Glomerular visceral epithelial cell (primary cell): ENCODE data around the gene G6PD.
"Not testable (repeated sequence)": the region's sequence is repeated elsewhere in the genome, so short reads cannot be mapped to it uniquely, and the experiment has no call there.

Experiments used
- DNase-seq: peaks from one replicate; pipeline ENCODE4 v3.0.0-alpha.2; 2016; ENCODE audit errors: extremely low spot score

The G6PD gene

GRCh38 chrX:154546354-154547244, at the start of gene G6PD:
TSS of gene G6PD (minus strand) at chrX:154546846. CDS start at chrX:154546155, 691 bp downstream.
- peak; percentile 81 for DNase-seq

DNA sequence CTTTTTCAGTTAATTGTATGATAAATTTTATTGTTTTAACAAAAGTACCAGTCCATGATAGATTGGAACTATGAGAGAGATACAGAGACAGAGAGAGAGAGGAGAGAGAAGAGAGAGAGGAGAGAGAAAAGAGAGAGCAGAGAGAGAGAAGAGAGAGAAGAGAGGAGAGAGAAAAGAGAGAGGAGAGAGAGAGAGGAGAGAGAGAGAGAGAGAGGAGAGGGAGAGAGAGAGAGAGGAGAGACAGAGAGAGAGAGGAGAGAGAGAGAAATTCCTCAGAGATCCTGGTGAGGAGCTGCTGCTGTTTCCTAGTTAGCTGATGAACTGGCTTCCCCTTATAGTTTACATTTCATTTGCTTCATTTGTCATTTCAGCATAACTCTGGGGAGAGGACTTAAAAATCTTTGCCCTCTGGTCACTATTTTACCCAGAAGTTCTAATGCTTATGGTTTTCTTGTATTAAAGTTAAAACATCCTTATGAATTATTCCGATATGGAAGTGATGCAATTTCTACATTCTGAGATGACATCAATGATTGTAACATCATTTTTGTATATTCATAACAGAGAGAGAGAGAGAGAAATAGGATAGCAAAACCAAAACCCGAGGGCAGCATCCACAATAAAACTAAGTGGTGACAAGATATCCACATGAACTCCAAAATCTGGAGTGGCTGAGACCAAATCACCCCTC, 49.1 kb upstream of the G6PD start:
- DNase-seq, result no peak

GRCh38 chrX:154594491-154594890, 47.8 kb upstream of the G6PD start:
- no peak for DNase-seq

DNA sequence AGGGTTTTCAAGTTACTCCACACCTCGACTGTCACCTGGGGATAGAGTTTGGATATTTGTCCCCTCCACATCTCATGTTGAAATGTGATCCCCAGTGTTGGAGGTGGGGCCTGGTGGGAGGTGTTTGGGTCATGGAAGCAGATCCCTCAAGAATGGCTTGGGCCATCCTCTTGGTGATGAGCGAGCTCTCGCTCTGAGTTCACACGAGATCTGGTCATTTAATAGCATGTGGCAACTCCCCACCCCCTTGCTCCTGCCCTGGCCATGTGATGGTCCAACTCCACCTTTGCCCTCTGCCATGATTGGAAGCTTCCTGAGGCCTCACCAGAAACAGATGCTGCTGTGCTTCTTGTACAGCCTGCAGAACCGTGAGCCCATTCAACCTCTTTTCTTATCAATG, 46.6 kb upstream of the G6PD start:
- no peak for DNase-seq

GRCh38 chrX:154592505-154592904, 45.9 kb upstream of the G6PD start:
- no peak for DNase-seq

GRCh38 chrX:154590415-154590814, 43.8 kb upstream of the G6PD start:
- not testable (repeated sequence) for DNase-seq

- not testable (repeated sequence) for DNase-seq
These were observed 38.0 kb upstream of the G6PD start, which contains the start of gene CTAG1A for GRCh38 chrX:154584585-154585183. TSS of gene CTAG1A (plus strand) at chrX:154585133. CDS start at chrX:154585207, 74 bp downstream.

DNA sequence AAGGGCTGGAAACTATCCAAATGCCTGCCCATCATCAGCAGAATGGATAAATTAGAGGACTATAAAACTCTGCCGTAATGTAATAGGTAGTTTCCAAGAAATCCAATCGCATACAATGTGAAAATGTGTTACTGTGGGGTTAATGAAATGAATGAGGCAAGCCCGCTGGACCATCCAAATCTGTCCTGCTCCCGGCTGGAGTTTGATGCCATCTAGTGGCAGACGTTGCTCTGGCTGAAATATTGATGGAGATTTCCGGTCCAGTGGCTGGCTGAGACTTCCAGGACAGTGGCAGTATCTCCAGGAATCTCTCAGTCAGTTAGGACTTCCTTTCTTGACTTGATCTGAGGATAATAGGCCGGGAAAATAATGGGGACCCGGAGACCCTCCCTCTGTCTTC, 36.3 kb upstream of the G6PD start:
- DNase-seq, result not testable (repeated sequence)

DNA sequence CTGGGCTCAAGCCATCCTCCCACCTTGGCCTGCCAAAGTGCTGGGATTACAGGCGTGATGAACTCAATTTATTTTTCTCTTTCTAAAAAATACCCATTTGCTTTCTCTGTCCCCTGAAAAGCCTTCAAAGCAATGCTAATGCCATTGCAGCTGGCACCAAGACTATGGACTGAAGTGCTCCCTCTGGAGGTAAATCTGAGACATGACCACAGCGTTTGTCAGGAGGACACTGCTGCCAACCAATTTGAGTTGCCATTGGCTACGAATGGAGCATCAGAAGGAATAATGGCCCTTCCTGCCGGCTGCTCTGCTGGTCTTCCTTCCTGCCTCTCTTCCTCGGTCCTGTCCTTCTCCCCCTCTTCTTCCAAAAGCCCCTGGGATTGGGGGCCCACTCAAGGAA, 28.4 kb upstream of the G6PD start:
- DNase-seq, result not testable (repeated sequence)

DNA sequence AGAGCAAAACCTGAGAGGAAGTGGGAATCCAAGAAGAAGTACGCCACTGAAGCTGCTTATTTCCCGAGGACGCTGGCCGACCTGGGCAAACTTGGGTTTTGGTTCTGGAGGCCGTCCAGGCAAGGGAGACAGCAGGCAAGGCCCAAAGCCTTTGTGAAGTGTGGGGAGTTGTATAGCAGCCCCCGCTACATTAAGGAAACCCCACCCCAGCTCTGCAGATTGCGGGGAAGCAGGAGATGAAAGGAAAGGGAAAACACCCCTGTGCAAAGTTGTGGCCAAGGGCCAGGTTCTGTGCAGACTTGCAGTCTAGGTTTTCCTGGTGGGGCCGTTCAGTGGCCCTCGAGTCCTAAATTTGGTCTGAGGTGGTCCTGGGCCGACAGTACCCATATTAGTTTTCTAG, 26.4 kb upstream of the G6PD start:
- DNase-seq, result not testable (repeated sequence)

DNA sequence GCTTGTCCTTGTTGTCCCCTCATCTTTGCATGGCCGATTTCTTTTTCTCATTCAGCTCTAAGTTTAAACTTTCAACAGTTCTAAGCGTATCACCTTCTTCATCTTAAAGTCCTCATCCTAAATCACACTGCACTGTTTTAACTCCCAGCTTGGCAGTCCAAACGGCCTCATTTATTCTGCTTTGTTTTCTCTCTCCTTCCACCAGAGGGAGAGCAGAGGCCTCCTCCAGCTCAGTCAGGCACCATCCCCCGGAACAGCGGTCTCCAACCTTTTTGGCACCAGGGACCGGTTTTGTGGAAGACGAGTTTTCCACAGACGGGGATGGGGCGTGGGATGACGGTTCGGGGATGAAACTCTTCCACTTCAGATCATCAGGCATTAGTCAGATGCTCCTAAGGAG, 23.7 kb upstream of the G6PD start:
- not testable (repeated sequence) for DNase-seq

DNA sequence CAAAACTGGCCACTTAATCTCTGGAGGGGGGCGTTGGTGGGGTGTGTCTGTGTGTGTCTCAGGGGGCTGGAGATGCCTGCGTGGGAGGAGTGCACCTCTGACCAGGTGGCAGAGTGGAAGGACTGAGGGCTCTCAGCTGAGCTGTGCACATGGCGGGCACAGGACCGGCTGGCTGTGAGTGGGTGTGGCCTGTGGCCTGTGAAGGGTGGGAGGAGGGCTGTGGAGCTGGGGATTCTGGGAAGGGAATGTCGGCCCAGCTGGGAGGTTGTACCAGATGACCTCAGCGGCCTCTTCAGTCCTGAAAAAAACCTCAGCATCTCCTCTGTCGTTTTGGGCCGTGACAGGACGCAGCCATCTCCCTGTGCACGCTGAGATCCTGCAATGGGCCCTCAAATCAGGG, 15.6 kb upstream of the G6PD start:
- DNase-seq, result not testable (repeated sequence)

DNA sequence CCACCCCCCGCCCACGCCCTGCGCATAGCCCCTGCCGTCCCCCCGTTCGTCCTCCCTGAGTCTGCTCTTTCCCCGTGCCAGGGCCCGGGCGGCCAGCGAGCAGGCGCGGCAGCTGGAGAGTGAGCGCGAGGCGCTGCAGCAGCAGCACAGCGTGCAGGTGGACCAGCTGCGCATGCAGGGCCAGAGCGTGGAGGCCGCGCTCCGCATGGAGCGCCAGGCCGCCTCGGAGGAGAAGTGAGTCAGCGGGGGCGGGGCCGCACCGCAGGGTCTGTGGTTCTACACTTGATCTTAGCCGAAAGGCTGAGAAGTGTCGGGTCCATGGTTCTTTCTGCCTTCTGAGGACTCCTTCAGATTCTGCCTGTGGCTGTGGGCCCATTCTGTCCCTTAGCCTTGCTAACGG, 13.7 kb upstream of the G6PD start:
- not testable (repeated sequence) for DNase-seq

DNA sequence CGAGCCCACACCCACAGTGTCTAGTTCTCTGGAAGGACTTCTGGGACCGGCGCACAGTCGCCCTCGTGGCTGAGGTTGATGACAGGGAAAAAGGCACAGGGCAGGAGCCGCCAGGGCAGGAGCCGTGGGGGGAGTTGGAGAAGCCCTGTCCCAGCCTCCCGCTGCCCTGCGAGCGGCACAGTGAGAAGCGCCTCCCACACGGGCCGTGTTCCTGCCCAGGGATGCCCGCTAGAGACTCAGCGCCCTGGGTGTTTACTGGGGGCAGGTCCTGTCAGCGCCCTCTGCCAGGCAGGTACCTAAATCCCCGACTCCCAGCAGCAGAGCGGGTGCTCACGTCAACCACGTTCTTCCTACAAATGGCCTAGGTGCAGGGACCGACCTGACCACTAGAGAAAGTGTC, 12.2 kb upstream of the G6PD start:
- not testable (repeated sequence) for DNase-seq

- not testable (repeated sequence) for DNase-seq
These were observed 11.5 kb upstream of the G6PD start for GRCh38 chrX:154558060-154558690.

- not testable (repeated sequence) for DNase-seq
These were observed 5.6 kb upstream of the G6PD start for GRCh38 chrX:154552112-154552806.

DNA sequence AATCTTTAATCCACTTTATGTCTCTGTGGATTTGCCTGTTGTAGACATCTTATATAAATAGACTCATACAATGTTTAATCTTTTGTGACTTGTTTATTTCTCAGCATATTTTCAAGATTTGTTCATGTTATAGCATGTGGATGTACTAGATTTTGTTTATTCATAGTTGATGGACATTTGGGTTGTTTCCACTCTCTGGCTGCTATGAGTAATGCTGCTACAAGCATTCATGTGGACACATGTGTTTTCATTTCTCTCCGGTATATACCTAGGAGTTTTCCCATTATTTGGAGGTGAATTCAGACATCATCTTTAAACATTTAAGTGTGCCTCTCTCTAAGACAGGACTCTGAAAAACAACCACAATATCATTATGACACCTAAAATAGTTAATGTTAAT, 3.1 kb upstream of the G6PD start:
- DNase-seq, result no peak

- no peak for DNase-seq
These were observed 1.3 kb upstream of the G6PD start for GRCh38 chrX:154548028-154548316.

DNA sequence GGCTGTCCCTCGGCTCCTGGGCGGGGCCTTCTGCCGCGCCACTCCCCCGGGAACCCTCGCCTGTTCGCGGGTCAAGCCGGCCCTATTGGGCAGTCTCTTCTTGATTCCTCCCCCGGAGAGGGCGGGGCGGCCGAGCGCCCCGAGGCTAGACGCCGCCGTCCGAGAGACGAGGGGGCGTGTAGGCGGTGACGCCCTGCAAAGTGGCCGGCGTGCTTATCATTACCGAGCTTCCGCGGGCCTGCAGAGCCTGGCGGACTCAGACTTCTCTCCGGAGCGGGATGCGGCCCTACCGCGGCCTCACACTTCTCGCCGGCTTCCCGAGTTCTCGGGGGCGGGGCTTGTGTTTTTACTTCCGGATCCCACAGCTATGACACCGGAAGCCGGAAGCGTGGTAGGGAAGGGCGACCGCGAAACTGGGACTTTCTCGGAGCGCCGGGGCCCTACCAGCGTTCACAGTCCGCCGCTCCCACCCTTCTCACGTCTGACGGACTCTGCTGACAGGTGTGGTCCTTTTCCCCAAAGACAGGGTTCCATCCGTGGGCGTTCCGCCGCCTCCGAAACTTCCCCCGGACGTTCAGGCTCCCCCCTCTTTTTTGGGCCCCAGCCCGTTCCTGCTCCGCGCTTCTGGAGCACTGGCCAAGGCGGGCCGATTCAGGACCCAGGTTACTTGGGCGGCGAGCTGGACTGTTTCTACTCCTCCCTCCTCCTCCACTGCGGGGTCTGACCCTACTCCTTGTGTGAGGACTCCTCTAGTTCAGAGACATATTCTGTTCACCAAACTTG, 790 bp upstream of the G6PD start, which contains the start of gene IKBKG:
Gene IKBKG (plus strand): TSS at position 376 of the 783 bp plus-strand sequence. CDS start 4,383 bp downstream, outside the sequence.
- DNase-seq, result peak; percentile 90

DNA sequence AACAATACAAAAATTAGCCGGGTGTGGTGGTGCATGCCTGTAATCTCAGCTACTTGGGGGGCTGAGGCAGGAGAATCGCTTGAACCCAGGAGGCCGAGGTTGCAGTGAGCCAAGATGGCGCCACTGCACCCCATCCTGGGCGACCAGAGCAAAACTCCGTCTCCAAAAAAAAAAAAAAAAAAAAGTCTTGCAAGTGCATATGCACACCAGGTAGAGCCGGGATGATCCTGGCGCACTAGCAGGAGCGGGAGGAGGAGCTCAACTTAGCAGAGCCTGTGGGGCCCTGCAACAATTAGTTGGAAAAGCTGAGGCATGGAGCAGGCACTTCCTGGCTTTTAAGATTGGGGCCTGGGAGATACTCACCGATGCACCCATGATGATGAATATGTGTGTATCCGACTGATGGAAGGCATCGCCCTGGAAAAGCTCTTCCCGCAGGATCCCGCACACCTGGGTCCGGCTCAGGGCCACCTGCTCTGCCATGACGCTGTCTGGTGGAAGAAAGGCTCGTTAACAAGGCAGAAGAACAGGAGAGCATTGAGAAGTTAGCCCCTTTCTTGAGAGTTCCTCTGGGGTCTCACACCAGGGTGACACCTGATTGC, 872 bp downstream of the G6PD start:
- DNase-seq, result no peak
